ENCODE measurements around the gene FHIP1A. TPM values are rescaled to one million over a fixed set of nuclear protein-coding genes. Genes with fewer than 3 reads are reported as not detected.
A peak's percentile ranks its signal among the peaks of the same experiment; 100 is the strongest.
"Not testable (repeated sequence)": the region's sequence is repeated elsewhere in the genome, so short reads cannot be mapped to it uniquely, and the experiment has no call there.

Gene FHIP1A
- total RNA-seq, 2 experiments from 2014 or later: 0.45 to 0.83 TPM

DNA sequence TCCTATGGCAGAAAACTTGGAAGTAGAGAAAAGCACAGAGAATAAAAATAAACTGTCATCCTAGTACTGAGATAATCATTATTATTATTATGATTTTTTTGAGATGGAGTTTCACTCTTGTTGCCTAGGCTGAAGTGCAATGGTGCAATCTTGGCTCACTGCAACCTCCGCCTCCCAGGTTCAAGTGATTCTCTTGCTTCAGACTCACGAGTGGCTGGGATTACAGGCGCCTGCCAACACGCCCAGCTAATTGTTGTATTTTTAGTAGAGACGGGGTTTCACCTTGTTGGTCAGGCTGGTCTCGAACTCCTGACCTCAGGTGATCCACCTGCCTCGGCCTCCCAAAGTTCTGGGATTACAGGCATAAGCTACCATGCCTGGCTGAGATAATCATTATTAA is 4.2 kb upstream of the FHIP1A start:
- H3K27ac Mint-ChIP-seq; H3K4me3 Mint-ChIP-seq; ATAC-seq (ENCODE audit: low read depth); H3K9me3 Mint-ChIP-seq; H3K36me3 Mint-ChIP-seq; POLR2A ChIA-PET; DNase-seq: not testable (repeated sequence)
- Mint-ChIP-seq H3K27me3 (peaks cover 44% of the 10 kb centered on the region), H3K4me1 (peaks cover 18% of the 10 kb centered on the region)

DNA sequence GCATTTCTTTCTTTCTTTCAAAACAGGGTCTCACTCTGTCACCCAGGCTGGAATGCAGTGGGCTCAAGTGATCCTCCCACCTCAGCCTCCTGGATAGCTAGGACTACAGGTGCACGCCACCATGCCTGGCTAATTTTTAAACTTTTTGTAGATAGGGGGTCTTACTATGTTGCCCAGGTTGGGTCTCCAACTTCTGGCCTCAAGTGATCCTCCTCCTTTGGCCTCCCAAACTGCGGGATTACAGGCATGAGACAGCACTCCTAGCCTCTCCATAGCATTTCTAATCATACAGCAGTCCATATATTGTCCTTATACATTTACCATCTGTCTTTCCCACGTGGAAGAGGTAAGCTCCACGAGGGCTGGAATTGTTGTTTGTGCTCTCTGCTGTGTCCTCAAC is 2.0 kb upstream of the FHIP1A start:
- Mint-ChIP-seq H3K36me3 (no peaks in the 10 kb centered on the region), H3K27ac (no peak overlapping the region), H3K27me3 (peaks cover 58% of the 10 kb centered on the region), H3K4me3 (no peak overlapping the region), H3K9me3 (no peaks in the 10 kb centered on the region), H3K4me1 (peaks cover 18% of the 10 kb centered on the region)
- ATAC-seq (ENCODE audit: low read depth): no peak
- POLR2A ChIA-PET: no interaction called here
- no peak for DNase-seq

DNA sequence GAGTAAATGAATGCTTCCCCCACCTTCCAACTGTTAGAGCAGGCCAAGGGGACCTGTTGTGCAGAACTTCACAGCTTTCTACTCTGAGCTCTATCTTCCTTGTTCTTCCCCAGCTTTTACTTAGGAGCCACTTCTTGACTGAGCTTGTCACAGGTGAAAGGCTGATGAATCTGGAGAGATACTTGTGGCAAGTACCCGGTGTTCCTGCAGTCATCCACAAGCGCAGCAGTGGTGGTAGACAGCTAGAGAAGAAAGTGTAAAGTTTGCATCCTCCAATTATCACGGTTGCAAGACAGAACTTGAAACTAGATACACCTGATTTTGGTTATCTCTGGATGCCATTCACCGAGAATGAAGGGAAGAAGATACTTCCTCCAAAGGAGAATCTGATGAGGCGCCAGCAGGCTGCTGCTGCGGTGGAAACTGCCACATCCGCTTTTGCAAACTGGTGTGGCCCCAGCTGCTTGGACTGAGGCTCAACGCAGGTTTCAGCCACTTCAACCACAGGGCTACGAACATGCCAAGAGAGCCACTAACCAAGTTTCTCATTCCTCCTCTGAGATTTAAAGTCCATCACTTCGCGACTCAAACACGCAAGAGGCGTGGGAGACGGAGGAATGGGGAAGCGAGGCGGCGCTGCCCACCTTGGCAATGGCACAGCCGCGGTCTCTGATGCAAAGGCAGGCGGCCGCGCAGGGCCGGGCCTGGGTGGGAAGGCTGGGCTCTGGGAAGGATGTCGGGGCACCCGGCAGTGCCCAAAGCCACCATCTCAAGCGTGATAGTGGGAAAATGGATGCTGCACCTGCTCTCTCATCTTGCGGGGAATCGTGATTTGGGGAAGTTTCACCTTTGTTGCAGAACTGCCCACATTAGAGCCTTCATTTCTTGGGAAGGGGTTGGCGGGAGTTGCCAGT is 1.3 kb upstream of the FHIP1A start:
- H3K36me3 Mint-ChIP-seq: no peaks in the 10 kb centered on the region
- H3K4me1 Mint-ChIP-seq: peaks cover 18% of the 10 kb centered on the region
- peaks cover 59% of the 10 kb centered on the region for H3K27me3 Mint-ChIP-seq
- ATAC-seq (ENCODE audit: low read depth) (peak; percentile 32), DNase-seq (peak; percentile 49)
- H3K9me3 Mint-ChIP-seq: no peaks in the 10 kb centered on the region
- H3K27ac Mint-ChIP-seq: no peak overlapping the region
- H3K4me3 Mint-ChIP-seq: peak overlapping the region; percentile 80
- POLR2A ChIA-PET: no interaction called here

DNA sequence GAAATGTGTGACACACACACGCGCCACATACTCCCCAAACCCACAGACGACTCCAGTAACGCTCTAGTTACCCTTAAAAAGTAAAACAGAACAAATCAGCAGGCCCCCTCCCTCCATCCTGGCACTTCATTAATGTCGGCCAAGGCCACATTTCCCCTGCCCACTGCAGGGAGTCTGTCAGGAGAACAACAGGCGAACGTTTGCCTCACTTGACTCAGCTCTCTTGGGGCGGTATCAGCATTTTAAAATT is 671 bp upstream of the FHIP1A start:
- Mint-ChIP-seq H3K9me3 (no peaks in the 10 kb centered on the region), H3K27me3 (peaks cover 58% of the 10 kb centered on the region)

DNA sequence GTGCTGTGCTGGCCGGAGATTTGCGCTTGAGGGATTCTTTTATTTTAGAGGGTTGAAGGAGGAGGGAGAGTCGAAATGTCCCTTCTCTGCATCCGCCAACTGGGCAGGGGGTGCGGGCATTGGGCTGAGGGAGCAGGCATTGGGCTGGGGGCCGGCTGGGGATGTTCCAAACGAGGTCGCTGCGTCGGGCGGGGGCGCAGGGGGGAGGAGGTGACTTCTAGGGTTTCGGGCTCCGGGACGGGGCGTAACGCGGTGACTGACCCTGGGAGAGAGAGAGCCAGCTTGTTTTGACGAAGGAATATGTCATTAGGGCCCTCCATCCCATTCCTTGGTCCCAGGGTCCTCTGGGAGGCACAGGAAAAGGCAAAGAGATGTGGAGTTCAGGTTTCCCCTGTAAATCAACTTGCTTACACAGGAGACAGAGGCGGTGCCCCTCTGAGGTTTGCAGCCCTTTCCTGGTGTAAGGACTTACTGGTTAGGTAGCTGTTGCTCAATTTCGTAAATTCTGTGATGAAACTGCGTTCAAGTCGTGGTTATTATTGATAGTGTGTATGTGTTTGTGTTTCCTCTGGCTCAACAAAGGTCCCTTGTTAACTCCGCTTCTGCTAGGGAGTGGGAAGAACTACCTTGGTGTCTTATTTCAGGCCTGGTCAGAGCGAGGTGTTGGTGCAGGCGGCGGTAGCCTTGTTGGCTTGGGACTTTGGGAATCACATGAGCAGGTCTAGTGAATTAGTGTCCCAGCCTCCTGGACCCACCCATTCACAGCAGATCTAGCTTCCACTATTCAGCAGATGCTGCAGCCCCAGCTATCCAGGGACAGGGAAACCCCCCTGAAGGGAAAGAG is 716 bp downstream of the FHIP1A start:
- H3K4me1 Mint-ChIP-seq: peaks cover 18% of the 10 kb centered on the region
- H3K9me3 Mint-ChIP-seq: no peaks in the 10 kb centered on the region
- ATAC-seq (ENCODE audit: low read depth) (no peak), DNase-seq (no peak)
- H3K27ac Mint-ChIP-seq: no peak overlapping the region
- H3K4me3 Mint-ChIP-seq: peak overlapping the region; percentile 77
- H3K27me3 Mint-ChIP-seq: peaks cover 67% of the 10 kb centered on the region
- H3K36me3 Mint-ChIP-seq: no peaks in the 10 kb centered on the region
- POLR2A ChIA-PET: no interaction called here

More for the DNA sequence above, 671 bp upstream of the FHIP1A start:
- no peaks in the 10 kb centered on the region for H3K36me3 Mint-ChIP-seq
- H3K27ac Mint-ChIP-seq: no peak overlapping the region
- peak overlapping the region; percentile 80 for H3K4me3 Mint-ChIP-seq
- POLR2A ChIA-PET: no interaction called here
- DNase-seq (no peak), ATAC-seq (ENCODE audit: low read depth) (no peak)
- H3K4me1 Mint-ChIP-seq: peaks cover 18% of the 10 kb centered on the region

DNA sequence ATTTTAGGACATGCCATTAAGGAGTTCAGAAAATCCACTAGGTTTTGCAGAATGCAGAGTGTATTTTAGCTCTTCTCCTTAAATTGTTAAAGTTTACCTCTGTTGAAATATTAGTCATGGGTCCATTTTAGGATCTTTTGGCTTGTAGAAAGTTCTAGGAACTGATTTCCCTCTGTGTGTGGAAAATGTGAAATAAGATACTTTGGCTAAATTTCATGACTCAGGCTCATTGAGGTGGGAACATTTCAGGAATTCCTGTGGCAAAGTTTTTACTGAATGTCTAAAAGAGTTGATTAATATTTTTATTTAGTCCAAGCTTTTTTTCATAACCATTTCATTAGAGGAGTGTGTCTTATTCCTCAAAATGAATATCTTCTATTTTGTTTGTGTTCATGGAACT is 7.0 kb downstream of the FHIP1A start:
- H3K4me3 Mint-ChIP-seq: no peak overlapping the region
- ATAC-seq (ENCODE audit: low read depth): no peak
- H3K4me1 Mint-ChIP-seq: no peaks in the 10 kb centered on the region
- H3K36me3 Mint-ChIP-seq: no peaks in the 10 kb centered on the region
- peaks cover 34% of the 10 kb centered on the region for H3K27me3 Mint-ChIP-seq
- POLR2A ChIA-PET: no interaction called here
- H3K27ac Mint-ChIP-seq: no peak overlapping the region
- no peak for DNase-seq
- no peaks in the 10 kb centered on the region for H3K9me3 Mint-ChIP-seq

DNA sequence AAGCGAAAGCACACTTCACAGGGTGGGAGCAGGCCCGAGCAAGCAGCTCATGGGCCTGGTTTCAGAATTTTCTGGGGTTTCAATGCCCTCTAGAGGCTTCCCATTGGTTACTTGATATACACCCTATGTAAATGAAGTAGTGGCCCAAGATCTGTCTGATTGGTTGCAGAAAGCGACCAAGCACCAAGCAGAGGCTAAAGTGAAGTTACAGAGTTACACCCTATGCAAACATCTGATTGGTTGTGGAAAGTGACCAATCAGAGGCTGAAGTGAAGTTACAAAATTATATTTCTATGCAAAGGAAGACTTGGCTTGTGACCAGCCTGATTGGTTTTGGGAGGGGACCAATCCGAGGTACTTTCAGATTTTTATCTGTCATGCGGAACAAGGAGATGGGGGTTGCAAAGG is 8.2 kb downstream of the FHIP1A start:
- Mint-ChIP-seq H3K36me3 (no peaks in the 10 kb centered on the region), H3K27me3 (peaks cover 29% of the 10 kb centered on the region), H3K4me3 (no peak overlapping the region), H3K9me3 (no peaks in the 10 kb centered on the region), H3K27ac (no peak overlapping the region), H3K4me1 (no peaks in the 10 kb centered on the region)
- POLR2A ChIA-PET: no interaction called here
- no peak for ATAC-seq (ENCODE audit: low read depth)
- no peak for DNase-seq

DNA sequence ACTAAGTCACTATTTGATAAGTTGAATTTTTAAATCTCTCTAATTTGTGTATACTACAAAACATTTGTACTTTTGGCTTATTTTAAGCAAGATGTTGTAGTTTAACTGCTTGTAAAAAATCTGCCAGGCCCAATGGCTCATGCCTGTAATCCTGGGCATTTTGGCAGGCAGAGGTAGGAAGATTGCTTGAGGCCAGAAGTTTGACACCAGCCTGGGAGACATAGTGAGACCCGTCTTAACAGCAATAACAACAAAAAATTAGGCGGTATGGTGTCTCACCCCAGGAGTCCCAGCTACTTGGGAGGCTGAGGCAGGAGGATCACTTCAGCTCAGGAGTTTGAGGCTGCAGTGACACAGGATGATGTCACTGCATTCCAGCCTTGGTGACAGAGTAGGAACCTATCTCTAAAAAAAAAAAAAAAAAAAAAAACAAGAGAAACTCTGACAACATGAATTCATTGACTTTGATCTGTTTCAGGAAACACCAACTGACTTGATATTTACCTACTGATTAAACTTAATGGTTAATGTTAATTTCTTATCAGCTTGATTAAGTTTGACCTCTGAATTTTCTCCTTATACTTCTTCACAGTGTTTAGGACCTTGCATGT is 8.9 kb downstream of the FHIP1A start:
- no peak overlapping the region for H3K27ac Mint-ChIP-seq
- no peak overlapping the region for H3K4me3 Mint-ChIP-seq
- DNase-seq: no peak
- H3K27me3 Mint-ChIP-seq: peaks cover 26% of the 10 kb centered on the region
- POLR2A ChIA-PET: no interaction called here
- ATAC-seq (ENCODE audit: low read depth): no peak
- H3K9me3 Mint-ChIP-seq: no peaks in the 10 kb centered on the region
- H3K4me1 Mint-ChIP-seq: no peaks in the 10 kb centered on the region
- H3K36me3 Mint-ChIP-seq: no peaks in the 10 kb centered on the region

DNA sequence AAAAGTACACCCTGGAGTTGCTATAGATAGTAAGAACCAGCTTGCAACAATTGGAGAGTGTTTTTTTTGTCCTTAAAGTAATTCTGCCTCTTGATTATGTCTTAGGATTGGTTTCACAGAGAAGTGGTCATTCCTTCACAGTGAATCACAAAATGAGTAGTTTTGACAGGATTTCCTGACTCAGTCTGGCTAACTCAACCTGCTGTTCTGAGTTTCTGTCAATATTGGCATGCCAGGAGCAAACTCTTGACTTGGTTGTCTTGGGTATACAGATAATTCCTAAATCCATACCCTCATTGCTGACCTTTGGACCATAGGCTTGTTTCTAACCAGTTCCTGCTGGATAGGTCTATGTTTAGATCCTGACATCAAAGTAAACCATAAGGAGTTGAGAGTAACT is 9.4 kb downstream of the FHIP1A start:
- H3K4me1 Mint-ChIP-seq: no peaks in the 10 kb centered on the region
- no peak for DNase-seq
- no peaks in the 10 kb centered on the region for H3K36me3 Mint-ChIP-seq
- H3K27me3 Mint-ChIP-seq: peaks cover 26% of the 10 kb centered on the region
- ATAC-seq (ENCODE audit: low read depth): no peak
- no peaks in the 10 kb centered on the region for H3K9me3 Mint-ChIP-seq
- no peak overlapping the region for H3K27ac Mint-ChIP-seq
- H3K4me3 Mint-ChIP-seq: no peak overlapping the region
- POLR2A ChIA-PET: no interaction called here

DNA sequence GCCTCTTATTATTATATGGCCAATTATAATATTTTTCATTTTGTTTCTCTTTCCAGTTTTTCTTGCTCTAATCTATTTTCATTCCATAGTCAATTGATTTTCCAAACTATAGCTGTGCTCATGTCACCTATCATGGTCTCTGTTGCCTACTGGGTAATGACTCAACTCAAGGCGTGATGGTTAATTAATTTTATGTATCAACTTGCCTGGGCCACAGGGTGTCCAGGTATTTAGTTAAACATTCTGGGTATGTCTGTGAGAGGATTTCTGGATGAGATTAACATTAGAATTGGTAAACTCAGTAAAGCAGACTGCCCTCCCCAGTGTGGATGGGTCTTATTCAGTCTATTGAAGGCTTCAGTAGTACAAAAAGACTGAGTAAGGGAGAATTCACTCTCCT is 9.9 kb downstream of the FHIP1A start:
- POLR2A ChIA-PET: no interaction called here
- no peak overlapping the region for H3K4me3 Mint-ChIP-seq
- no peaks in the 10 kb centered on the region for H3K9me3 Mint-ChIP-seq
- H3K27me3 Mint-ChIP-seq: peaks cover 26% of the 10 kb centered on the region
- DNase-seq (no peak), ATAC-seq (ENCODE audit: low read depth) (no peak)
- H3K36me3 Mint-ChIP-seq: no peaks in the 10 kb centered on the region
- H3K27ac Mint-ChIP-seq: no peak overlapping the region
- H3K4me1 Mint-ChIP-seq: no peaks in the 10 kb centered on the region

DNA sequence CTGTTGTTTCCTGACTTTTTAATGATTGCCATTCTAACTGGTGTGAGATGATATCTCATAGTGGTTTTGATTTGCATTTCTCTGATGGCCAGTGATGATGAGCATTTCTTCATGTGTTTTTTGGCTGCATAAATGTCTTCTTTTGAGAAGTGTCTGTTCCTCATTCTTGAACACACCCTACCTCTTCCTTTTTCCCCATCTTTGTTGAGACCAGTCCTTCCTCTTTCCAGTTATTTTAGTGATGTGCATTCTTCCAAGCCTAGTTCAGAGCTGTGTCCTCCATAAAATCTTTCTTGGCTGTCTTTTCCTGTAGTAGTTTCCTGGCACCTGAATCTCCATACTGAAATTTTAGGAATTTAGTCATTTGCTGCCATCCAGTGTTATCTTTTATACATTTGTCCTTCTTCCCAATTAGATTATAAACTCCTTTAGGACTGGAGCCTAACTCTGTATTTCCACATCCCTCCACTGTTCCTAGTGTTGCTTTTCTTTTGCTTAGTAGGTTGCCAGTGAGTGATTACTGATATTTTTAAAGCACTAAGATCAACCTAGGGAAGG is 11.4 kb downstream of the FHIP1A start:
- DNase-seq: no peak
- H3K27ac Mint-ChIP-seq: no peak overlapping the region
- H3K9me3 Mint-ChIP-seq: no peaks in the 10 kb centered on the region
- H3K4me3 Mint-ChIP-seq: no peak overlapping the region
- POLR2A ChIA-PET: no interaction called here
- H3K27me3 Mint-ChIP-seq: peaks cover 28% of the 10 kb centered on the region
- H3K4me1 Mint-ChIP-seq: no peaks in the 10 kb centered on the region
- ATAC-seq (ENCODE audit: low read depth): no peak
- no peaks in the 10 kb centered on the region for H3K36me3 Mint-ChIP-seq

DNA sequence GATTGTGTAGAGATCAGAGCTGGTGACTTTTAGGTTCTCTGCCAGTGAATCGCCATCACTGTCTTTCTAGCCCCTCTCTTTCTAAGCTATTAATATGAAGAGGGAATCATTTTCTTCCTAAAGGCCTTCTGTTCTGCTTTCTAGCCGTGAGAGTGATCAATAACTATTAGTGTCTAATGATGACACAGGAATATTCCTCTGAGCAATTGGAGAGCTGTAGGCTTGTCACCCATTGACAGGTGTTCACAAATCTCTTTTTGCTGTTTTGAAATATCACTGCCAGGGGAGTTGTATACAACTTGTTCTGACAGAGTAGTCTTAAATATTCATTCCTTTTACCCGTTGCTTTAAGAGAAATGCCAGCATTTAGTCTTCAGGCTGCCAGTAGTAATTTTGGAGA is 13.9 kb downstream of the FHIP1A start:
- no peak overlapping the region for H3K4me3 Mint-ChIP-seq
- H3K4me1 Mint-ChIP-seq: no peaks in the 10 kb centered on the region
- no peaks in the 10 kb centered on the region for H3K9me3 Mint-ChIP-seq
- H3K27ac Mint-ChIP-seq: no peak overlapping the region
- POLR2A ChIA-PET: no interaction called here
- ATAC-seq (ENCODE audit: low read depth) (no peak), DNase-seq (no peak)
- peaks cover 23% of the 10 kb centered on the region for H3K27me3 Mint-ChIP-seq
- no peaks in the 10 kb centered on the region for H3K36me3 Mint-ChIP-seq

DNA sequence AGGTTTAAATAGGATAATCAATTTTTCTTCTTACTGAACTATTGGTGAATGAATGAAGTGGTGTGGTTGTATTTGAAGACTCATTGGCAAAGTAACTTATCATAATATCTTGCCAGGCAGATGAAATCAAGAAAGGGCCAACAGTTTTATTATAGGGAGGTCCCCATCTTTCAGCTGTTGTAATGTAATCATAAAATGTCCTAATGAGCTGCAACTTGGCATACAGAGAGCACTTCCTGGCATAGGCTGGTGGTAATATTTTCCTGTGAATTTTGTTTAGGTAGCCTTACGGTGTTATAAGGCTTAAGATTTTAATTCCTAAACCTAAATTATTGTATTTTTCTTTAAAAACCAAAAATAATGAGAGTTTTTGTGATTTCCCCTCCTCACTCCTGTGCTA is 17.5 kb downstream of the FHIP1A start:
- no peaks in the 10 kb centered on the region for H3K36me3 Mint-ChIP-seq
- no peak overlapping the region for H3K27ac Mint-ChIP-seq
- no peak for DNase-seq
- H3K4me1 Mint-ChIP-seq: no peaks in the 10 kb centered on the region
- no peak overlapping the region for H3K4me3 Mint-ChIP-seq
- H3K9me3 Mint-ChIP-seq: no peaks in the 10 kb centered on the region
- ATAC-seq (ENCODE audit: low read depth): no peak
- POLR2A ChIA-PET: no interaction called here
- peaks cover 19% of the 10 kb centered on the region for H3K27me3 Mint-ChIP-seq
